HG03575 (cell line): Measurements from ENCODE around the gene SEZ6.

Source experiments
- ATAC-seq: cut with Tn5 transposase; IDR thresholded peaks from one replicate; pipeline ENCODE4 v1.9.1; 2021; ENCODE audit not compliant: unreplicated experiment, insufficient number of reproducible peaks, low FRiP score; ENCODE audit errors: extremely low read depth

Gene SEZ6, protein sequence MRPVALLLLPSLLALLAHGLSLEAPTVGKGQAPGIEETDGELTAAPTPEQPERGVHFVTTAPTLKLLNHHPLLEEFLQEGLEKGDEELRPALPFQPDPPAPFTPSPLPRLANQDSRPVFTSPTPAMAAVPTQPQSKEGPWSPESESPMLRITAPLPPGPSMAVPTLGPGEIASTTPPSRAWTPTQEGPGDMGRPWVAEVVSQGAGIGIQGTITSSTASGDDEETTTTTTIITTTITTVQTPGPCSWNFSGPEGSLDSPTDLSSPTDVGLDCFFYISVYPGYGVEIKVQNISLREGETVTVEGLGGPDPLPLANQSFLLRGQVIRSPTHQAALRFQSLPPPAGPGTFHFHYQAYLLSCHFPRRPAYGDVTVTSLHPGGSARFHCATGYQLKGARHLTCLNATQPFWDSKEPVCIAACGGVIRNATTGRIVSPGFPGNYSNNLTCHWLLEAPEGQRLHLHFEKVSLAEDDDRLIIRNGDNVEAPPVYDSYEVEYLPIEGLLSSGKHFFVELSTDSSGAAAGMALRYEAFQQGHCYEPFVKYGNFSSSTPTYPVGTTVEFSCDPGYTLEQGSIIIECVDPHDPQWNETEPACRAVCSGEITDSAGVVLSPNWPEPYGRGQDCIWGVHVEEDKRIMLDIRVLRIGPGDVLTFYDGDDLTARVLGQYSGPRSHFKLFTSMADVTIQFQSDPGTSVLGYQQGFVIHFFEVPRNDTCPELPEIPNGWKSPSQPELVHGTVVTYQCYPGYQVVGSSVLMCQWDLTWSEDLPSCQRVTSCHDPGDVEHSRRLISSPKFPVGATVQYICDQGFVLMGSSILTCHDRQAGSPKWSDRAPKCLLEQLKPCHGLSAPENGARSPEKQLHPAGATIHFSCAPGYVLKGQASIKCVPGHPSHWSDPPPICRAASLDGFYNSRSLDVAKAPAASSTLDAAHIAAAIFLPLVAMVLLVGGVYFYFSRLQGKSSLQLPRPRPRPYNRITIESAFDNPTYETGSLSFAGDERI

DNA sequence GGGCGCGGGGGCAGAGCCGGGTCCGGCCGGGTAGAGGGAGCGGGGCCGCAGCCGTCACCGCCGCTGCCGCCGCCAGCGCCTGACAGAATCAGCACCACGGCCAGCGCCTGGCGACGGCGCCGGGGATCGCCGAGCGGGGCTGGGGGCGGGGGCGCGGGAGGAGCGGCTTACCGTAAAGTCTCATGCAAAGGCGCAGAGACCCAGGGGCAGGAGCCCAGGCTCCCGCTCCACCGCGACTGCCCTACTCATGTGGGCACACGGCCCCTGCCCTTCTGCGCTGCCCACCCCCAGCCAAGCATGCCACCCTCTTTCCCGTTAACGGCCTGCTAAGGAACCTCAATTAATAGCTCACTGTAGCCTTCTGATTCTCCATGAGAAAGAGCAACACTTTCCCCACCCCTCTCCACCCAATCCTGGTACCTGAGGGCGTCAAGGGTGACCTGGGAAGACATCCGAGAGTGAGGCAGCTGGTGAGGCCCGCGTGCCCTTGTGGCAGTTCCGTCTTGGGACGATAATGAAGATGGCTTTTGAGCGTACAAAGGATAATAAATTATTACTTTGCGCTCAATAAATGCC lies at the start of gene SEZ6:
Gene SEZ6, minus strand, starts transcription at position 98 of the 576 bp plus-strand sequence. CDS start 164 bp downstream, outside the sequence.
- ATAC-seq = no peak

DNA sequence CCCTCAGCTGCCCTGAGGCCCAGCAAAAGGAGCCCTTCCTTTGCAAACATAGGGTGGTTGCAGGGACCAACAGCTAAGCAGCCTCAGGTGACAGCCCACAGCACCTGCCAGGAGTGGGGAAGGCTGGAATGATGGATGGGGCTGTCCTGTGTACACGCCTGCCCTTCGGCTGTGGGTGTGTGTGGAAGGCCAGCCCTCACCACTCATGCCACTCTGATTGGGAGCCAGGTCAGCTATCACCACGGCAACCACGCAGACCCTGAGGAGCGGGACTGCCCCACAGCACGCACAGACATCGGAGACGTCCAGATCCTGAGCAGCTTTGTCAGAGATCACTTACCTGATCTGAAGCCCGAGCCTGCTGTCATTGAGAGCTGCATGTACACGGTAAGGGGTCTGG lies 49.0 kb upstream of the SEZ6 start:
- no peak for ATAC-seq

DNA sequence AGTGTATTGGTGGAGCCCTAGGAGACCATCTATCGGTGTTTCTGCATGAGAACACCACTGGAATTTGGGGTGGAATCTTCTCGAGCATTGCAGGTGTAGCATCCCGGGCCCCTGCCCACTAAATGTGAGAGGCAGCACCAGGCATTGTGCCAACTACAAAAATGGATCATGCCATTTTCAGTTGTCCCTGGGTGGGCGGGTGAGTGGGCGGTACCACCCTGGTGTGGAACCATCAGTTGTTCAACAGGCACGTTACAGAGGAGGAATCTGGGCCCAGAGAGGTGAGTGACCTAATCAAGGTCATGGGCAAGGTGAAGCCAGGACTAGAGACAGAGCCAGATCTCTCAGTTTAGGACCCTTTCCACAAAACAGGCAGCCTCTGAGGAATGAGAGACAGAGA lies 45.9 kb upstream of the SEZ6 start:
- no peak for ATAC-seq

DNA sequence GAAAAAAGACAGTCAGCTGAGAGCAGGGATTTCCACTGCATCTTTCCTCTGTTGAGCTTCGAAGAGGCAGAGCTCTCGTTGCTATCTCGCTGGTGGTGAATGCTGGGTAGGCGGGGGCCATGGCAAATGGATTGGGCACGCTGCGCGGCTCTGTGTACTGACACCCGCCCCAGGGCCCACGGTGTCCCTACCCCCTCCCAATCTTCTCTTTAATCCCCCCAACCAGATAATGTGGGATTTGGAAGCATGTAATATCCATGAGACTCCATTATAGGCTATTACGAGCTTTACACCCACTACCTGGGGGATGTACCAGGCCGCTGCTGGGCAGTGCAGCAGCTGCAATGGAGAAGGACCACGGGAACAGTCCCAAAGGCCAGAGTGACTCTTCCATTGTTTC lies 45.4 kb upstream of the SEZ6 start:
- no peak for ATAC-seq

DNA sequence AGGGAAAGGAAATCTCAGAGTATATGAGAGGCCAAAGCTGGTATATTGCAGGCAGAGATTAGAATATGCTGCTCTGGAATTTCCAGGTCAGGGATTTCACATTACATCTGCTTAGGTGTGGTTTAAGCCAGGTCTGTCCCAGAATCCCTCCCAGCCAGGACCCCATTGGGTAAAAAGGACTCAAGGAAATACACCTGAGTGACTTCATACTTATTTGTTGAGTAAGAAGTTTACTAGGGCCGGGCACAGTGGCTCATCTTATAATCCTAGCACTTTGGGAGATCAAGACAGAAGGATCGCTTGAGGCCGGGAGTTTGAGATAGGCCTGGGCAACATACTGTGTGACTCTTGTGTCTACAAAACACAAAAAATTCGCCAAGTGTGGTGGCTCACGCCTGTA lies 44.3 kb upstream of the SEZ6 start:
- ATAC-seq = no peak

DNA sequence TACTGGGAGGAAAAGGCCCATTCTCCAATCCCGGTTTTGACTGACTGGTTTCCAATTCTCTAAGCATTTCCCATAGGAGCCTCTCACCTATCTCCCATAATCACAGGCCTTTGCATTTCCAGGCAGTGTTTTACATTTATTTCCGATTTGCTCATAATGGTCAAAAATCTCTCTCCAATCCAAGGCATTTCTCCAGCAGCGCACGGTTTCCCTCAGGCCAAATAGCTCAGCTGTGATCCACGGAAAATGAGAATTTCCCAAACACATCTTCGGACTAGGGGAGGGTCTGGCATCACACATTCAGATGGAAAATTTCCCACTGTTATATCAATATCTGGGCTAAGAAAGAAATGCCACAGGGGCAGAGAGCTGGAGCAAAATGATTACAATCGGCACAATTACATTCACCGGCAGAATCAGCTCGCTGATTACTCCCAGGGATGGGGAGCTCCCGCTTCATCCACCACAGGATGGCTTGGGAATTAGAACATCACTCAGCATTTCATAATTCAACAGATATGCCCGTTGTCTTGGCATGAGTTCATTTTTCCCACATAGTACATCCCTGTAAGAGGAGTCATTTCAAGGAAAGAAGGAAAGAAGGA lies 43.8 kb upstream of the SEZ6 start:
- ATAC-seq = no peak

DNA sequence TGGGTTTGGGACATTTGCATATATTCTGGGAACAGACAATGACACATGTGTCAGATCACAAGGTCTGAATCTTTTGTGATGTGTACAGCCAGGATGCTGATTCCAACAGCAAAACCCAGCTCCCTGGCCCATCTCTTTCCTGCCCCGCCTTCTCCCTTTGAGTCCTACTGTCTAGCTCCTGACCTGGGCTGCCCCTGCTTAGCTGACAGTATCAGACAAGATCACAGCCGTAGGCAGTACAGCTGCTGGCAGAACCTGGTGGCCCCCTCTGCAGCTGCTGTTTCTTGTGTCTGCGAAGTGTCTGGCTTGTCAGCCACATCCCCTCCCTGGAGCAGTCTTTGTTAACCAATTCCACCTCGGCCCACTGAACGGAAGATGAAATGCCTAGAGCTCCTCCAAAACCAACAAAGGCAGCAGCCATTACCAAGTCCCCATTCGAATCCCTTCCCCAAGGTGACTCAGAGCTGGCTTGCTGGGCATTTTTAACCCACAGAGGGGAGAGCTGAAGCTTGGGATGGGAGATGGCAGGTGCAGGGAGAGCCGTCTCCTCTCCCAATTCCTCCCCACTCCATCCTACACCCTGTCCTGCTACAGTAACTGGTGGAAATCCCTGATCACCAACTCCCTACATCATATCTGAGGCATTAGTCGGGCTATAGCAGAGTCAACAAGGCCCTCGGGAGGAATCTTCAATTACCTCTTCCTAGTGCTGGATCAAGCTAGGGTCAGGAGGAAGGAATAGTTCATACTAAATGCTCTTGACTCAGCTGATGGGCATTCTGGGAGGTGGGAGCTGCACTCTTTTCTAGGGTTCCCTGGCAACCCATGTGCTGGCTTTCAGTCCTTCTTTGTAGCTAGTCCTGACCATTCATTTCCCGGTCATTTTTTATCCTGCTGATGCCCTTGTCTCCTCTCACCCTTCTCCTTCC lies 42.9 kb upstream of the SEZ6 start:
- no peak for ATAC-seq

DNA sequence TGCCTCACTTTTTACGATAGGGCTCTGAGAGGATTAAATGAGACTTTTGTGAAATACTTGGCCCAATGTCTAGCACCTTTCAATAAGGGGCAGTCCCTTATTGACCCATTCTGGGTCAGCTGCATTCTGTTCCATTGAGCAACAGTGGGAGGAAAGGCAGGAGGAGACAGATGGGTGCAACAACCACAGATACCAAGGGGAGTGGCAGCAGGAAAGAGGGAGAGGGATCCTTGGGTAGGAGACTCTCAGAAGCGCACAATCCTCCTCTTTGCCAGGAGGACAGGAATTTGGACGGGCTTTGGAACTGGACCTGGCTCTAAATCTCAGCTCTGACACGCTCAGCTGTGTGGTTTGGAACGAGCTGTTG lies 40.6 kb upstream of the SEZ6 start:
- no peak for ATAC-seq

DNA sequence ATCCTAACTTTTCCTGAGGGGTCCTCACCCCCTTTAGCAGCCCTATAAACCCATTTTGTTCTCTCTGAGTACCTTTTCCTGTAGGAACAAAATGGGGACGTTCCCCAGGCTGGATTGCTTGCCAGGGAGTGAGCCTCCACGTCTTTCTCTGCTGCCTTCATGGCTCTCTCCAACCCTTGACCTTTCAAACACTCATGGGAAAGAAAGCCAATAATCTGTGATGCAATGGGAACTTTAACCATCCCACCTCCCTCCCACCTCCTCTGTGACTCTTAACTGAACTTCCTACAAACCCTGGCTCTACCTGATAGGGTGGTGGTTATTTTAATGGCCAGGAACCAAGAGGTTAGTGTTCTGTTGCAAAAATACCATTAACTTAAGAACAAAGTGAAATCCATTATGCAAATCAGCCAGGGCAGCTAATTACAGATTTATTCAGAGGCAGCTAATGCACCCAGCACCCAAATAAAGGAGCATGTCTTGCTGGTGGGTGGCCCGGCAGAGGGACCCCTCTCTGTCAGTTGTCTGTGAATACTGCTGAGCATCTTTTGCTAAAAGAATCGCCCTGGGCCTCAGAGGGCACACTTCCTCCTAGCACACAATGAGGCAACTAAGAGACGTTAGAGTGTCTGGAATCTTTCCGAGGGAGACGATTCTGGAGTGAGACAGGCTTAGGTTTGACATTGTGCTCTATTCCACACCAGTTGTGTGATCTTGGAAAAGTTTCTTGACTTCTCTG lies 40.1 kb upstream of the SEZ6 start:
- no peak for ATAC-seq

DNA sequence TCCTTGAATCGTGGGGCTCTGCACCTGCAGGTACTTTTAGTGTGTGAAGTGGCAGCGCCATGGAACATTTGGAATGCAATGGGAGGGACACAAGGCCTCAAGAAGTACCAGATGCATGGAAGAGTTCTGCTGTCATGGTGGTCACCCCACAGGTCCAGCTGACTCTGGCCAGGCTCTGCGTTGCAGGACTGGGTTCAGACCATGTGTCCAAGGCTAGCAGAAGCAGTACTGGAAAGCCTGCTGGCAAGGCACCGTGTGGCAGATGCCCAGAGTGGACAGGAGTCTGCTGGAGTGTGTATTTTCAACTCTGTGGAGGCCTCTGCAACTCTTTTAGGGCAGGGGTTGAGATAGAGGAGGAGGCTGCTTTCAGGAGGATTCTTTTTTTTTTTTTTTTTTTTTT lies 39.2 kb upstream of the SEZ6 start:
- no peak for ATAC-seq

DNA sequence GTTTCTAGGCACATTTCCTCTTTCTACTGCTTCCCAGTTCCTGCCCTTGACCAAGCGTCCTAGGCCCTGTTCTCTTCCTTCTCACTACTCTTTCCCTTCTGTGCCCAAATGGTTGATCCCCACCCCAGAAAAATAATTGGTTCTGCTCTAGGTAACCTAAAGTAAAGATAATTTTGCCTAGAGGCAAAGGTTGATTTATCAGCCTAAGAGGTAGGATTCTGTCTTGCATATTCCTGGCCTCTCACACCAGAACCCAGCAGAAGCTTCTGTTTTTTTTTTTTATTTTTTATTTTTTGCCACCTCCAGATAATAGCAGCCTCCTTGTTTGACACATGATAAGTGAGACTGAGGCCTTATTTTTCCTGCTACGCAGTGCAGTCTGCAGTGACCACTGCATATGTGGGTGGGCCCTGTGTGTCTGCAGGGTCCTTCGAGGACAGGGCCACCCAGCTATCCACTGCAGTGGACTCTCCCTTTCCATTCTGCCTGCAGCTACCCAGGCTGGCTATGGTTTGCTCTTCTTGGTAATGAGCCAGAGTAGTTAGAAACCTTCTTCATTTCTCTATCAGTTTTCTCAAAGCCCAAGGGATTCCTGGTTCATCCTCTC lies 37.8 kb upstream of the SEZ6 start:
- ATAC-seq = no peak

DNA sequence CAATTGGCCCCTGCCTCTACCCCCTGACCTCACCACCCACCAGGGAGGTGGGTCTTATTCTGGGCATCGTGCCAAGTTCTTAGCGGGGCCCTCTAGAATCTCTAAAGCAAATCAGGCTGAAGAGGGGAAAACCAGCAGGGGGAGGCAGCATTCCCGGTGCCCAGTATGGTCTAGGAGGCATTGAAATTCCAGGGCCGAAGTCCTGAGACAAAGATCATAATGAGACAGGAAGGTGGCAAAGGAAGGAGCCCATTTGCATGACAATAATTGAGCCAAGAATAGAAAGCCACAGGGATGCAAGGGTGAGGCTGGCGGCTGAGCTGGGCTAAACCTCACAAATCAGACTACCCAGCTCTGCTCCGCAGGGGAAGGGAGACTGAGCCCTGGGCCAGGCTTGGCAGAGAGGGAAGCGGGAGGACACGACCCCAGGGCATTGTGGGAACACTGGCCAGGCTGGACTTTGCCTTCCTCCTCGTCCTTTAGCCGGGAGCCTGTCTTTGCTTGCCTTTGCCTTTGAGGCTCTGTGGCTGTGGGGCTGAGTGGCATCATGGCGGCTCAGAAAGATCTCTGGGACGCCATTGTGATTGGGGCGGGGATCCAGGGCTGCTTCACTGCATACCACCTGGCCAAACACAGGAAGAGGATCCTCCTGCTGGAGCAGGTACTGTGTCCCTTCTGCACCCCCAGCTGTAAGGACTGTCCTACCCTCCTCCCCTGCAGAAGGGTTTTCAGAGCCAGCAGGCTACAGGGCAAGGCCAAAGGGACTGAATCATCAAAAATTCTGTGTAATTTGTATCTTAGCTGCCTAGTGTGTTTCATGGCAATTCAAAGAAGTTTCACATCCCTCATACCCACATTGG lies 37.1 kb upstream of the SEZ6 start, which contains the start of gene PIPOX:
Gene PIPOX, plus strand, starts transcription at position 463 of the 860 bp plus-strand sequence. Its CDS starts 85 bp downstream, at position 548.
- ATAC-seq = no peak

DNA sequence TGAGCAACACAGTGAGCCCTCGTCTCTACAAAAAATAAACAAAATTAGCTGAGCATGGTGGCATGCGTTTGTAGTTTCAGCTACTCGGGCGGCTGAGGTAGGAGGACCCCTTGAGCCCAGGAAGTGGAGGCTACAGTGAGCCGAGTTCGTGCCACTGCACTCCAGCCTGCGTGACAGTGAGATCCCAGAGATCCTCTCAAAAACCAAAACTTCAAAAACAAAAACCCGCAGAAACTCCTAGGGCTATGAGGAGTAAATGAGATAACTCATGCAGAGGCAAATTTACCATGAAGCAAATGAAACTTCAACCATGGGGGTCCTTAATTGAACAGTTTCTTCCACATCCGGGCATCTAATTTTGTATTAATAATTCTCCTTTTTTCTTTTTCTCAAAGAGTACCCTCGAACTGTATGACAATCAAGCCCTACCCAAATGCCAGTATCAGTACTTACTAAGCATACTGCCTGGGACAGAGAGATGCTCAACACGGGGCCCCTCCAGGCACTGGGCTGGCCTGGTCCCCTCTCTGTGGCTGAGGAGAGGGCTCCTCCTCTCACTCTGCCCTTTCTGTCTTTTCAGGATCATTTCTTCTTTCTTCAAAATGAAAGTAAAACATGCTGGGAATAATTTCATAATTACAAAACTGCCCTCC lies 36.3 kb upstream of the SEZ6 start:
- no peak for ATAC-seq

DNA sequence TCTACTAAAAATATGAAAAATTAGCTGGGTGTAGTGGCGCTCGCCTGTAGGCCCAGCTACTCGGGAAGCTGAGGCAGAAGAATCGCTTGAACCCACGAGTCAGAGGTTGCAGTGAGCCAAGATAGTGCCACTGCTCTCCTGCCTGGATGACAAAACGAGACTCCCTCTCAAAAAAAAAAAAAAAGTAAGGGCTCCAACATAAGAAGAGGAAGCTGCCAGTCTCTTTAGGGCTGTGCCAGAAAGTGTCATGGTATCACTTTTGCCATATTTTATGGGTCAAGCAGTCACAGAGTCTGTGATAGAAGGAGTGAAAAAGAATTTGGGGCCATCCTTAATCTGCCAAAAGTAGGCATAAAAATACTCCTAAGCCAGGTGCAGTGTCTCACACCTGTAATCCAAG lies 35.7 kb upstream of the SEZ6 start:
- no peak for ATAC-seq

DNA sequence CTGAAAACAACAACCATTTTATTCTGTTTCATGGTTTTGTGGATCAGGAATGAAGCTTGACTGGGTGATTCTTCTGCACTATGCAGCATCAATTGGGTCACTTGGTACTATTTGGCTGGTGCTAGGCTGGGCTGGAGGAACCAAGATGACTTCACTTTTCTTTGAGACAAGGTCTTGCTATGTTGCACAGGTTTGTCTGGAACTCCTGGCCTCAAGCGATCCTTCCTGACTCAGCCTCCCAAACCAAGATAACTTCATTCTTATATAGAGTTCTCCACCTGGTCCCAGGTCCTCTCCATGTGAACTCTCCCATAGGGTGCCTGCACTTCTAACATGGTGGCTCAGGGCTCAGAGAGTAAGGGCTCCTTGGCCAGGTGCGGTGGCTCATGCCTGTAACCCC lies 35.3 kb upstream of the SEZ6 start:
- ATAC-seq = no peak
